OCI-LY3 (cell line): Measurements from ENCODE around the gene TOM1.

ENCODE experiments used
- H2AFZ ChIP-seq: fragments of 200-600, 300-600 bp; shearing (Covaris generic); 2 replicates; pipeline ENCODE4 v1.6.0; 2014; ENCODE audit warnings: antibody characterized with exemption, low read depth, low read length
- H3K27ac ChIP-seq: fragments of 200-600, 300-600 bp; sonication (generic); 2 replicates; pipeline ENCODE4 v1.5.1; 2014; ENCODE audit warnings: mild to moderate bottlenecking, low read length, moderate library complexity, mixed read lengths
- H3K27me3 ChIP-seq: fragments of 200-600, 300-600 bp; sonication (generic); 2 replicates; pipeline ENCODE4 v1.6.1; 2014; ENCODE audit warnings: low read depth, low read length, mixed read lengths
- H3K36me3 ChIP-seq: fragments of 200-600, 300-600 bp; sonication (generic); replicated peaks from 2 replicates; pipeline ENCODE3; 2014; ENCODE audit warnings: low read depth, low read length, mixed read lengths
- H3K4me1 ChIP-seq: fragments of 300-600, 200-600 bp; sonication (generic); 2 replicates; pipeline ENCODE4 v1.6.1; 2014; ENCODE audit warnings: low read length, mixed read lengths
- H3K4me2 ChIP-seq: fragments of 200-600, 300-600 bp; sonication (generic); 2 replicates; pipeline ENCODE4 v1.6.1; 2014; ENCODE audit warnings: low read length, mixed read lengths
- H3K4me3 ChIP-seq: fragments of 300-600, 200-600 bp; sonication (generic); 2 replicates; pipeline ENCODE4 v1.5.1; 2014; ENCODE audit warnings: antibody characterized with exemption, mild to moderate bottlenecking, low read length, moderate library complexity
- H3K79me2 ChIP-seq: fragments of 300-600, 200-600 bp; shearing (Covaris generic); 2 replicates; pipeline ENCODE4 v1.6.1; 2014; ENCODE audit warnings: mild to moderate bottlenecking, low read length, mixed read lengths
- H3K9ac ChIP-seq: fragments of 300-600, 200-600 bp; shearing (Covaris generic); 2 replicates; pipeline ENCODE4 v1.6.0; 2014; ENCODE audit warnings: mild to moderate bottlenecking, low read length, moderate library complexity
- H3K9me3 ChIP-seq: fragments of 200-600, 300-600 bp; shearing (Covaris generic); 2 replicates; pipeline ENCODE4 v1.6.1; 2014; ENCODE audit warnings: low read length, mixed read lengths; ENCODE audit not compliant: insufficient read depth
- H4K20me1 ChIP-seq: fragments of 200-600, 300-600 bp; sonication (generic); 2 replicates; pipeline ENCODE4 v1.6.1; 2016; ENCODE audit warnings: low read length, mixed read lengths; ENCODE audit not compliant: insufficient read depth
- CTCF ChIP-seq: fragments of 200-600, 300-600 bp; sonication (generic); IDR thresholded peaks from 2 replicates; pipeline ENCODE4 v1.5.1; 2014; ENCODE audit warnings: antibody characterized with exemption, low read length, low read depth
- EZH2phosphoT487 ChIP-seq: fragments of 200-600 bp; shearing (Covaris generic); IDR thresholded peaks from 2 replicates; pipeline ENCODE4 v1.6.1; 2018; ENCODE audit warnings: antibody characterized with exemption, mixed run types, low read depth

TOM1 gene

GRCh38 chr22:35314161-35314942 is 14.7 kb downstream of the TOM1 start:
- TF ChIP-seq EZH2phosphoT487 (no peak), CTCF (no peak)
- peaks cover 3% of the 10 kb centered on the region for H3K36me3 ChIP-seq
- H3K9ac ChIP-seq: no peak overlapping the region
- peaks cover 44% of the 10 kb centered on the region for H3K4me1 ChIP-seq
- no peaks in the 10 kb centered on the region for H4K20me1 ChIP-seq
- H3K4me3 ChIP-seq: no peak overlapping the region
- no peak overlapping the region for H3K27ac ChIP-seq
- no peaks in the 10 kb centered on the region for H3K9me3 ChIP-seq
- no peaks in the 10 kb centered on the region for H3K79me2 ChIP-seq
- no peak overlapping the region for H3K4me2 ChIP-seq
- no peak overlapping the region for H2AFZ ChIP-seq
- H3K27me3 ChIP-seq: no peaks in the 10 kb centered on the region

DNA sequence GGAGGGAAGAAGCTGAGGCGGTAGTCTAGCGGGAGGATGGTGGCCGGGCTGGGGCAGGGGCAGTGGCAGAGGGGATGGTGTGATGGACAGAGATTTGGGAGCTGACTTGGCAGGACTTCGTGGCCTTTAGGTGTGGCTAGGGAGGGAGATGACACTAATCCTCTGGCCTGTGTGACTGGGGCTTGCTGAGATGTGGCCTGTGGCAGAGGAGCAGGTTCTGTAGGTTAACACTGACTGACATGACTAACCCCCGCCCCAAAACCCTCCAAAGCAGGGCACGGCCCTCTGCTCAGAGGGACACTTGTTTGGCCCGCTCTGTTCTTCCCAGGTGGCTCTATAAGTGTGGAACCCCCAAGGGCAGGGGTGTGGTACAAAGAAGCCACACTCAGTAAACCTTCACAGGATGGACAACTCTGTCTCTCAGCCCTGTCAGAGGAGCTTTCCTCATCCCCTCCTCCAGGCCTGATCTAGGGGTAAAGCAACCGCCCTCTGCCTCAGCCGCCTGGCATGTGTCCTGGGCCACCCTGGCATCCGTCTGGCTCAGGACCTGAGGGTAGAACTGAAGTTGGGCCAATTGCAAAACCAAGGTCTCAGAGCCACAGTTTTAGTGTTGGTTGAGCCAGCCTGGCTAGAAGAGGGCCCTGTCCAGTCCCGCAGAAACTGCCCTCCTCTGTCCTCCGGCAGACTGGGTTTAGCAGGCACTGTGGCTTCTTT is 15.6 kb downstream of the TOM1 start:
- TF ChIP-seq EZH2phosphoT487 (no peak), CTCF (no peak)
- Histone ChIP-seq H3K27ac (no peak overlapping the region), H4K20me1 (no peaks in the 10 kb centered on the region), H3K27me3 (no peaks in the 10 kb centered on the region), H3K9me3 (no peaks in the 10 kb centered on the region), H3K9ac (no peak overlapping the region), H3K4me3 (no peak overlapping the region), H3K4me1 (peaks cover 34% of the 10 kb centered on the region), H2AFZ (no peak overlapping the region), H3K4me2 (no peak overlapping the region), H3K36me3 (peaks cover 3% of the 10 kb centered on the region), H3K79me2 (no peaks in the 10 kb centered on the region)

GRCh38 chr22:35315855-35316745 is 16.4 kb downstream of the TOM1 start:
- no peak overlapping the region for H3K4me2 ChIP-seq
- peaks cover 26% of the 10 kb centered on the region for H3K4me1 ChIP-seq
- H3K9ac ChIP-seq: no peak overlapping the region
- H3K9me3 ChIP-seq: no peaks in the 10 kb centered on the region
- no peaks in the 10 kb centered on the region for H4K20me1 ChIP-seq
- H3K79me2 ChIP-seq: no peaks in the 10 kb centered on the region
- peaks cover 3% of the 10 kb centered on the region for H3K36me3 ChIP-seq
- no peak overlapping the region for H3K27ac ChIP-seq
- H3K27me3 ChIP-seq: no peaks in the 10 kb centered on the region
- H2AFZ ChIP-seq: no peak overlapping the region
- TF ChIP-seq CTCF (no peak), EZH2phosphoT487 (no peak)
- no peak overlapping the region for H3K4me3 ChIP-seq

DNA sequence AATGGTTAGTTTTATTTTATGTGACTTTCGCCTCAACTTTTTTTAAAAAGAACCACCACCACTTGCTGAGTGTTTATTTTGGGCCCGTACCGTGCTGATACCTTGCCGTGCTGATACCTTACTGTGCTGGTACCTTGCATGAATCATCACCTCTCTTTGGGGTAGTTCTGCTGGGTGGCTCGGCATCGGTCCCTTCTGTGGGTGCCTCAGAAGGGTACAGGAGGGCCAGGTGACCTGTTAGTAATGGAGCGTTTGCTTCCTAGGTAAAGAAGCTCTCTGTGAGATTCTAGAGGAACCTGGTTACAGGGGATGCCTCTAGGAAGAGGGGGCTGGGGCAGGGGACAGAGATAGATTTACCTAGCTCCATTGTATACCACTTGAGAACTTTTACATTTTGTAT is 17.1 kb downstream of the TOM1 start:
- no peak overlapping the region for H3K4me2 ChIP-seq

More for the DNA sequence above, 17.1 kb downstream of the TOM1 start:
- H3K9ac ChIP-seq: no peak overlapping the region
- H3K9me3 ChIP-seq: no peaks in the 10 kb centered on the region
- peaks cover 20% of the 10 kb centered on the region for H3K4me1 ChIP-seq
- no peak overlapping the region for H3K4me3 ChIP-seq
- H3K27ac ChIP-seq: no peak overlapping the region
- no peaks in the 10 kb centered on the region for H3K79me2 ChIP-seq
- peaks cover 3% of the 10 kb centered on the region for H3K36me3 ChIP-seq
- no peak overlapping the region for H2AFZ ChIP-seq
- no peak for TF ChIP-seq EZH2phosphoT487
- TF ChIP-seq CTCF: no peak
- no peaks in the 10 kb centered on the region for H3K27me3 ChIP-seq
- no peaks in the 10 kb centered on the region for H4K20me1 ChIP-seq
